ENCODE data around the gene SPATS1.

Gene SPATS1

GRCh38 chr6:44386929-44387345 is 44.5 kb downstream of the SPATS1 start:
- Histone ChIP-seq H3K36me3 (ENCODE audit: insufficient read depth, low read length) (peaks cover 6% of the 10 kb centered on the region), H3K4me3 (ENCODE audit: low read length, poor library complexity, severe bottlenecking) (peak overlapping the region; percentile 99), H3K9me2 (replicated peaks; ENCODE audit: low read depth, low read length) (no peaks in the 10 kb centered on the region), H3K79me2 (ENCODE audit: insufficient read depth, low read length) (peaks cover 36% of the 10 kb centered on the region), H3K9me3 (ENCODE audit: insufficient read depth, low read depth, low read length) (no peaks in the 10 kb centered on the region), H3F3A (ENCODE audit: low read depth) (no peaks in the 10 kb centered on the region), H3K27me3 (ENCODE audit: insufficient read depth, low read length, poor library complexity, severe bottlenecking) (no peaks in the 10 kb centered on the region), H4K20me1 (ENCODE audit: insufficient read depth, low read length, poor library complexity, severe bottlenecking) (peaks cover 35% of the 10 kb centered on the region), H3K4me1 (ENCODE audit: insufficient read depth, low read length, poor library complexity, severe bottlenecking) (peaks cover 32% of the 10 kb centered on the region), H2AFZ (ENCODE audit: low read length) (peak overlapping the region; percentile 85), H3K4me2 (ENCODE audit: low read depth, low read length, poor library complexity, severe bottlenecking) (peak overlapping the region; percentile 92), H3K9ac (ENCODE audit: low read depth, low read length, poor library complexity, severe bottlenecking) (peak overlapping the region; percentile 80)
- TF ChIP-seq EZH2phosphoT487 (IDR thresholded peaks at IDR 0.05; ENCODE audit: borderline replicate concordance): no peak
- TF ChIP-seq CTCF (conservative IDR thresholded peaks at IDR 0.05; ENCODE audit: low read length): no peak

- Histone ChIP-seq H3K36me3 (ENCODE audit: insufficient read depth, low read length) (peaks cover 12% of the 10 kb centered on the region), H3K27me3 (ENCODE audit: insufficient read depth, low read length, poor library complexity, severe bottlenecking) (no peaks in the 10 kb centered on the region), H2AFZ (ENCODE audit: low read length) (peak within 1 kb of the TSS; percentile 85), H3F3A (ENCODE audit: low read depth) (no peaks in the 10 kb centered on the region), H3K4me2 (ENCODE audit: low read depth, low read length, poor library complexity, severe bottlenecking) (peak within 1 kb of the TSS; percentile 99), H3K4me1 (ENCODE audit: insufficient read depth, low read length, poor library complexity, severe bottlenecking) (peaks cover 32% of the 10 kb centered on the region), H4K20me1 (ENCODE audit: insufficient read depth, low read length, poor library complexity, severe bottlenecking) (peaks cover 41% of the 10 kb centered on the region), H3K9ac (ENCODE audit: low read depth, low read length, poor library complexity, severe bottlenecking) (peak within 1 kb of the TSS; percentile 80), H3K79me2 (ENCODE audit: insufficient read depth, low read length) (peaks cover 42% of the 10 kb centered on the region), H3K4me3 (ENCODE audit: low read length, poor library complexity, severe bottlenecking) (peak within 1 kb of the TSS; percentile 99), H3K9me2 (replicated peaks; ENCODE audit: low read depth, low read length) (no peaks in the 10 kb centered on the region), H3K9me3 (ENCODE audit: insufficient read depth, low read depth, low read length) (no peaks in the 10 kb centered on the region)
- TF ChIP-seq CTCF (conservative IDR thresholded peaks at IDR 0.05; ENCODE audit: low read length): no peak
- no peak for TF ChIP-seq EZH2phosphoT487 (IDR thresholded peaks at IDR 0.05; ENCODE audit: borderline replicate concordance)
These were observed 45.1 kb downstream of the SPATS1 start, which contains the start of gene CDC5L for GRCh38 chr6:44387346-44388134. Gene CDC5L (plus strand): TSS chr6:44387706. CDS start chr6:44387824, 118 bp downstream.

GRCh38 chr6:44388135-44388487 is 45.7 kb downstream of the SPATS1 start:
- H3K79me2 ChIP-seq (ENCODE audit: insufficient read depth, low read length): peaks cover 46% of the 10 kb centered on the region
- H4K20me1 ChIP-seq (ENCODE audit: insufficient read depth, low read length, poor library complexity, severe bottlenecking): peaks cover 44% of the 10 kb centered on the region
- H3K4me1 ChIP-seq (ENCODE audit: insufficient read depth, low read length, poor library complexity, severe bottlenecking): peaks cover 32% of the 10 kb centered on the region
- H3K4me3 ChIP-seq (ENCODE audit: low read length, poor library complexity, severe bottlenecking): peak overlapping the region; percentile 99
- peak overlapping the region; percentile 99 for H3K4me2 ChIP-seq (ENCODE audit: low read depth, low read length, poor library complexity, severe bottlenecking)
- no peaks in the 10 kb centered on the region for H3K27me3 ChIP-seq (ENCODE audit: insufficient read depth, low read length, poor library complexity, severe bottlenecking)
- H3K9me2 ChIP-seq (replicated peaks; ENCODE audit: low read depth, low read length): no peaks in the 10 kb centered on the region
- TF ChIP-seq CTCF (conservative IDR thresholded peaks at IDR 0.05; ENCODE audit: low read length) (no peak), EZH2phosphoT487 (IDR thresholded peaks at IDR 0.05; ENCODE audit: borderline replicate concordance) (no peak)
- no peaks in the 10 kb centered on the region for H3K9me3 ChIP-seq (ENCODE audit: insufficient read depth, low read depth, low read length)
- H3K36me3 ChIP-seq (ENCODE audit: insufficient read depth, low read length): peaks cover 16% of the 10 kb centered on the region
- H2AFZ ChIP-seq (ENCODE audit: low read length): no peak overlapping the region
- H3K9ac ChIP-seq (ENCODE audit: low read depth, low read length, poor library complexity, severe bottlenecking): peak overlapping the region; percentile 80
- H3F3A ChIP-seq (ENCODE audit: low read depth): no peaks in the 10 kb centered on the region

Measured in Loucy (cell line).